SU-DHL-6 (cell line): ENCODE results near the gene DCN.

Source experiments
- H2AFZ ChIP-seq: fragments of 200-600 bp; sonication (generic); 2 replicates; pipeline ENCODE4 v1.6.1; 2014; ENCODE audit warnings: low read depth, mild to moderate bottlenecking, moderate library complexity, mixed read lengths, antibody characterized with exemption, low read length; ENCODE audit not compliant: severe bottlenecking
- H3F3A ChIP-seq: fragments of 200-600 bp; shearing (Covaris generic); 2 replicates; pipeline ENCODE4 v1.6.0; 2016; ENCODE audit warnings: antibody characterized with exemption, mild to moderate bottlenecking; ENCODE audit not compliant: insufficient read depth
- H3K27ac ChIP-seq: fragments of 200-600 bp; sonication (generic); 2 replicates; pipeline ENCODE4 v1.5.1; 2016; ENCODE audit warnings: low read depth, mild to moderate bottlenecking, low read length, moderate library complexity, mixed read lengths
- H3K27me3 ChIP-seq: fragments of 200-600 bp; sonication (generic), shearing (Covaris generic); 2 replicates; pipeline ENCODE4 v1.6.0; 2014; ENCODE audit warnings: mild to moderate bottlenecking, low read length
- H3K36me3 ChIP-seq: fragments of 200-600 bp; sonication (generic); 2 replicates; pipeline ENCODE4 v1.6.1; 2014; ENCODE audit warnings: mild to moderate bottlenecking, low read length, mixed read lengths
- H3K4me2 ChIP-seq: fragments of 300-600, 200-600 bp; shearing (Covaris generic), sonication (generic); 2 replicates; pipeline ENCODE4 v1.6.0; 2014; ENCODE audit warnings: low read length, low read depth, mild to moderate bottlenecking; ENCODE audit not compliant: poor library complexity, severe bottlenecking
- H3K4me3 ChIP-seq: fragments of 200-600 bp; sonication (generic); 2 replicates; pipeline ENCODE4 v1.5.1; 2014; ENCODE audit warnings: antibody characterized with exemption, low read length, mild to moderate bottlenecking, mixed read lengths; ENCODE audit not compliant: insufficient read depth, poor library complexity, severe bottlenecking
- H3K79me2 ChIP-seq: fragments of 200-600 bp; sonication (generic); 2 replicates; pipeline ENCODE4 v1.6.1; 2014; ENCODE audit warnings: mild to moderate bottlenecking, low read length, moderate library complexity; ENCODE audit not compliant: insufficient read depth
- H3K9ac ChIP-seq: fragments of 200-600 bp; sonication (generic); 2 replicates; pipeline ENCODE4 v1.7.0; 2014; ENCODE audit warnings: mild to moderate bottlenecking, low read length
- H3K9me2 ChIP-seq: fragments of 200-600 bp; sonication (generic); replicated peaks from 2 replicates; pipeline ENCODE4 v1.6.1; 2014; ENCODE audit warnings: low read length; ENCODE audit not compliant: insufficient read depth
- H3K9me3 ChIP-seq: fragments of 200-600 bp; sonication (generic); 2 replicates; pipeline ENCODE4 v1.6.1; 2014; ENCODE audit warnings: low read length, mixed read lengths; ENCODE audit not compliant: insufficient read depth
- H4K20me1 ChIP-seq: fragments of 200-600 bp; sonication (generic); 2 replicates; pipeline ENCODE4 v1.6.1; 2014; ENCODE audit warnings: low read depth, mild to moderate bottlenecking, antibody characterized with exemption, low read length, moderate library complexity, mixed read lengths
- EZH2phosphoT487 ChIP-seq: fragments of 200-600 bp; sonication (generic), shearing (Covaris generic); conservative IDR thresholded peaks from 2 replicates; pipeline ENCODE4 v1.6.1; 2018; ENCODE audit warnings: mild to moderate bottlenecking, antibody characterized with exemption, low read length, moderate library complexity, mixed read lengths
- TF ChIP-seq, protein P1 (sequence below): fragments of 200-600 bp; sonication (generic); IDR thresholded peaks from one replicate; pipeline ENCODE4 v1.5.1; 2017; ENCODE audit warnings: antibody characterized with exemption, mild to moderate bottlenecking, low read length, moderate library complexity; ENCODE audit not compliant: insufficient read depth, poor library complexity, severe bottlenecking

DCN gene

DNA sequence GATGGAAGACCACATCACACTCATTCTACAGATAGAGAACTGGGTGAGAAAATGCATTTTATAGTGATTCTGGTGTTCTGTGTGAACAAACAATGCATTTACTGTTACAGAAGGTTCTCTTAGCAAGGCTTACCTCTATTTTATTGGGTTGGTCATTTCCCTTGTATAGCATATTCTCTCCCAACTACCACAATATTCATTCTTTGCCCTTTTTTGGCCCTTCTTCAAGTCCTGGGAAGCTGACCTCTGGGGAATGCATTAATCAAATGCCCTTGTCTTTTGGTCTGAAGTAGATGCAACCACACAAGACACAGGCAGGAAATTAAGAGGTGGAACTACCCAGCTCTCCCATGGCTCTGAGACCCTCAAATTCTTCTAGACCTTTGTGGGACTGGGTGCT is 19.5 kb downstream of the DCN start:
- Histone ChIP-seq H3K4me3 (no peak overlapping the region), H3K9me2 (no peaks in the 10 kb centered on the region), H3K79me2 (no peaks in the 10 kb centered on the region), H3K27me3 (no peaks in the 10 kb centered on the region), H3F3A (no peaks in the 10 kb centered on the region), H3K9ac (no peak overlapping the region), H3K4me2 (no peak overlapping the region), H3K36me3 (no peaks in the 10 kb centered on the region), H4K20me1 (0 out of 2 replicates have a peak, but pooled peaks cover 3% of the 10 kb centered on the region), H3K9me3 (no peaks in the 10 kb centered on the region), H2AFZ (no peak overlapping the region), H3K27ac (no peak overlapping the region)
- TF ChIP-seq EZH2phosphoT487: no peak
- TF ChIP-seq, protein P1, sequence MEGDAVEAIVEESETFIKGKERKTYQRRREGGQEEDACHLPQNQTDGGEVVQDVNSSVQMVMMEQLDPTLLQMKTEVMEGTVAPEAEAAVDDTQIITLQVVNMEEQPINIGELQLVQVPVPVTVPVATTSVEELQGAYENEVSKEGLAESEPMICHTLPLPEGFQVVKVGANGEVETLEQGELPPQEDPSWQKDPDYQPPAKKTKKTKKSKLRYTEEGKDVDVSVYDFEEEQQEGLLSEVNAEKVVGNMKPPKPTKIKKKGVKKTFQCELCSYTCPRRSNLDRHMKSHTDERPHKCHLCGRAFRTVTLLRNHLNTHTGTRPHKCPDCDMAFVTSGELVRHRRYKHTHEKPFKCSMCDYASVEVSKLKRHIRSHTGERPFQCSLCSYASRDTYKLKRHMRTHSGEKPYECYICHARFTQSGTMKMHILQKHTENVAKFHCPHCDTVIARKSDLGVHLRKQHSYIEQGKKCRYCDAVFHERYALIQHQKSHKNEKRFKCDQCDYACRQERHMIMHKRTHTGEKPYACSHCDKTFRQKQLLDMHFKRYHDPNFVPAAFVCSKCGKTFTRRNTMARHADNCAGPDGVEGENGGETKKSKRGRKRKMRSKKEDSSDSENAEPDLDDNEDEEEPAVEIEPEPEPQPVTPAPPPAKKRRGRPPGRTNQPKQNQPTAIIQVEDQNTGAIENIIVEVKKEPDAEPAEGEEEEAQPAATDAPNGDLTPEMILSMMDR: no peak

DNA sequence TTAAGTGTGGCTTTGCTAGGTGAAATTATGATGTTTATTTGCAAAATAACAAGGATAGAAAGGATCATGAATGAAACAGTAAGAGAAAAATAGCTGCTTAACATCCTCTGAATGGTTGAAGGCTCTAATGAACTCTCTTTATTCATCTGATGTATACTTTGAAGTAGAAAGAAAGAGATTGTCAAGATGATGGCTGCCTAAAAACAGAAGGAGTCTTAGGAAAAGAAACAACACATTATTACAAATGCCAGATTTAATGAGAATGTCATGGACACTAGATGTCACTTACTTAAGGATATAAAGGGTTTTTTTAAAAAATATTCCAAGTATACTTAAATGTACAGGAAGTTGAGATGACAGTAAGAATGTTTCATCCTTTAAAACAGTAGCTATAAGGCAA is 21.6 kb downstream of the DCN start:
- no peaks in the 10 kb centered on the region for H3K9me3 ChIP-seq
- H3K4me3 ChIP-seq: no peak overlapping the region
- no peaks in the 10 kb centered on the region for H3F3A ChIP-seq
- no peaks in the 10 kb centered on the region for H3K79me2 ChIP-seq
- H3K9me2 ChIP-seq: no peaks in the 10 kb centered on the region
- H3K27me3 ChIP-seq: no peaks in the 10 kb centered on the region
- H3K9ac ChIP-seq: no peak overlapping the region
- no peak overlapping the region for H3K4me2 ChIP-seq
- TF ChIP-seq EZH2phosphoT487: no peak
- TF ChIP-seq, protein P1: no peak
- 0 out of 2 replicates have a peak, but pooled peaks cover 3% of the 10 kb centered on the region for H4K20me1 ChIP-seq
- H3K36me3 ChIP-seq: no peaks in the 10 kb centered on the region
- no peak overlapping the region for H3K27ac ChIP-seq
- no peak overlapping the region for H2AFZ ChIP-seq

DNA sequence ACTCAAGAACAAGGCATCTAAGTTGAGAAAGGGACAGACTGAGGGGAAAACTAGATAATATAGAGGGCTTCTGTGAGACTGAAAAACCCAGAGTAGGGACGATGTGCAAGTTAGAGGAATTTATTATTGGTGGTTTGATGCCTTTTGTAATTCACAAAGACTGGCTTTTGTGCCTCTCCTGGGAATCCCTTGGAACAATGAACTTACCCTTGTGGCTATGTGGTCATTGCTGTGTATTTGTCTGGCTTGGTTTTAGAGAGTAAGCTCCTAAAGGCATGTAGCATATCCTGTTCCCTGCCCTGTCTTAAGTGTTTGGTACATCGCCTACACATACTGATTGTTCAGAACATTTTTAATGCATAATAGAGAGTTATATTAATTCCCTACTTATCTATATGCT is 26.6 kb downstream of the DCN start:
- no peaks in the 10 kb centered on the region for H3K36me3 ChIP-seq

More for the DNA sequence above, 26.6 kb downstream of the DCN start:
- Histone ChIP-seq H3K79me2 (no peaks in the 10 kb centered on the region), H3K4me2 (no peak overlapping the region), H3F3A (no peaks in the 10 kb centered on the region), H3K27me3 (no peaks in the 10 kb centered on the region), H3K9me2 (no peaks in the 10 kb centered on the region), H3K4me3 (no peak overlapping the region), H3K27ac (no peak overlapping the region), H4K20me1 (0 out of 2 replicates have a peak, but pooled peaks cover 3% of the 10 kb centered on the region), H2AFZ (no peak overlapping the region), H3K9ac (no peak overlapping the region), H3K9me3 (no peaks in the 10 kb centered on the region)
- TF ChIP-seq, protein P1: no peak
- no peak for TF ChIP-seq EZH2phosphoT487
